Embryonic facial prominence (tissue), 1 donor: ENCODE measurements around the gene ITPR1.

Experiments
- DNase-seq: peaks from one replicate; pipeline ENCODE4 v3.0.0-alpha.2; 2016; ENCODE audit errors: extremely low spot score

ITPR1 gene

DNA sequence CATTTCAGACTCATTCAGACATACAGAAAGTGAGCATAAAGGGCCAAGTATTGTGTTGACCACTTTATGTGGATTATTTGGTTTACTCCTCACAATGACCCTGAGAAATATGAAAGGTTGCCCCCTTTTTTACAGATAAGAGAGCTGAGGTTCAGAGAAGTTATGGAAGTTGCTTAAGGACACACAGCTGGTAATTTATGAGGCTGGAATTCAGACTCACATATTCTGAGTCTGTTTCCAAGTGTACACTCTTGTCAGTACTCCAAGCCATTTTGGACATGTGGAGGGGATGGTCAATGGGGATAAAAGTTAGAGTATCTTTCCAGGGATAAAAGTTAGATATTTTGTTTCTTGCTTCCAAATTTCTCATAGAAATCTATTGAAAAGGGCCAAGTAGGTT is 15.9 kb downstream of the ITPR1 start:
- no peak for DNase-seq

DNA sequence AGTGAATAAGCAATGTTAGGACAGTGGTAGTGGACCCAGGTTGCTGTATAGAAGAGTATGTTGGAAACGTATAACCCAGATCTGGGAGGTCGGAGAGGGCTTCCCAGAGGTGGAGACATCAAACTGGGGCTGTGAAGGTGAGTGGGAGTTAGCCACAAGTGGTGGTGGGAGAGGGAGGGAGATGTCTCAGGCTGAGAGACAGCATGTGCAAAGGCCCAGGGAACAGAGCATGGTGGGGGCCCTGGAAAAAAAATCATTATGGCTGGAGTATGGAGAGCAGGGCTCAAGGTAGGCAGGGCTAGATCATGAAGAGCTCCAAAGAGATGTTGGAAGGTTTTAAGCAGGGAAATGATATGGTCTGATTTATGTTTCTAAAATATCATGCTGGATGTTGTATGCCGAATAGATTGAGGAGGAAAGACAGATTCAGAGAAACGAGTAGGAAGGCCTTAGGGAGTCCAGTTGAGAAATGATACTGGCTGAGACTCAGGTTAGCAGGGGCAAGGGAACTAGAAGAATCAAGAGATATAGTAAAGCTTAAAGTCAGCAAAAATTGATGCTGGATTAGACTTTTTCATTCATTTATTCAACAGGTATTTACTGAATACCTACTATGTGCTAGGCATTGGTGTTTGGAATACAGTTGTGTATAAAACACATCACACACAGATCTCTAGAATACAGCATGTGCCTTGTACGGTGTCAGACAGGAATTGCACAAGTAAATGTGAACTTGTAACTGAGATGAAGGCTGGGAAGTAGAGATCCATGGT is 17.0 kb downstream of the ITPR1 start:
- no peak for DNase-seq

DNA sequence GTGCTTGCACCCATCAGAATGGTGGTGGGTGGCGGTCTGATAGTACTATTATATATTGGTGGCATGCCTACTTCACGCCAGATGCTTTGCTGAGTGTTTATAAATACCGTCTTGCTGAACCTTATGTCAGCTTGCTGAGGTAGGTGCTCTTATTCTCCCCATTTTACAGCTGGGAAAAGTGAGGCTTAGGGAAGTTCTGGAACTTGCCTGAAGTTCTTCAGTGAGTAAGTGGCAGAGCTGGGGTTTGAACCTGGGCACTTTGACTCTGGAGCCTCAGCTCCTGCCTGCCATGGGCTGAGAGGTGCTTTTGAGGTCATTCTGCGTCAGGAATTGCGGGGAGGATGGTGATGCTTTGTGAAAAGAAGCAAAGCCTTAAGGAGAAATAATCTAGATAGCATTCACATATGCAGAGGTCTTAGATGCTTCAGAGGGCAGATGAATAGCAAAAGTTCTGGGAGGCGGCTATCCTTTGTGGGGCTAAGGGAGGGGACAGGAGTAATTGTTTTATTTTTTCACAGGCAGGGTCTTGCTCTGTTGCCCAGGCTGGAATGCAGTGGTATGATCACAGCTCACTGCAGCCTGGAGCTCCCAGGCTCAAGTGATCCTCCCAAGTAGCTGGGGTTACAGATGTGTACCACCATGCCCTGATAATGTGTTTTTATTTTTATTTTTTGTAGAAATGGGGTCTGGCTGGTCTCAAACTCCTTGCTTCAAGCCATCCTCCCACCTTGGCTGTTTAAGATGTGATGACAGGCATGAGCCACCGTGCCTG is 18.5 kb downstream of the ITPR1 start:
- DNase-seq = no peak

DNA sequence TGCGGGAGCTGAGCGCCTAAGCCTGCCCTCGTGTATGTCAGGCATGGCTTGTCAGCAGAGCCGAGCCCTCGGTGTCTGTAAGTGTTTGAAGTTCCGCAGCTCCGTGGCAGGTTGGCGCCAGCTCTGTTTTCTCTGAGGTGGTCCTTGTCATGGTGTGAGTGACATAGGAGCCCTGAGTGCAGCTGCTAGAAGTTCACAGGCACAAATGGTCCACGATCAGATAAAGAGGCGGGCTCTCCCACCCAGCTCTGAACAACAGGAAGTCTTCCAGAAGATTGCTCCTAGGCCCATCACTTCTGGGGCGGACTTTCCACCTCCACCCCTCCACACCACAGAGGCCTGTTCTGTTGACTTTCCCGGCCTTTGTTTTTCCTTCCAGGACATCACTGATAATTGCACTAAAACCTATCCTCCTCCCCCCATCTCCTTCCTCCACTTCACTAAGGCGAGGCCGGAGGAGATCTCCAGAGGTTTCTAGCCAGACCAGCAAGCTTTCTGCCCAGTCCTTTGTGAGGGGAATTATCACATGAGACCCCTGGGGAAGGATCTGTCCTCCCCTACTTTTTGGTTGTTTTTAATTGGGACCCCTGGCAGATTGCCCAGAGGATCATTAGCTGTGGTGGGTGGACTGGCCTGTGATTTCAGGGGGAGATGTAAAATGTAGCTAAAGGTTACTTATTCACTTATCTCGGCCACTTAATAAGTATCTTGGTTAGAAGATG is 19.9 kb downstream of the ITPR1 start:
- DNase-seq = no peak

DNA sequence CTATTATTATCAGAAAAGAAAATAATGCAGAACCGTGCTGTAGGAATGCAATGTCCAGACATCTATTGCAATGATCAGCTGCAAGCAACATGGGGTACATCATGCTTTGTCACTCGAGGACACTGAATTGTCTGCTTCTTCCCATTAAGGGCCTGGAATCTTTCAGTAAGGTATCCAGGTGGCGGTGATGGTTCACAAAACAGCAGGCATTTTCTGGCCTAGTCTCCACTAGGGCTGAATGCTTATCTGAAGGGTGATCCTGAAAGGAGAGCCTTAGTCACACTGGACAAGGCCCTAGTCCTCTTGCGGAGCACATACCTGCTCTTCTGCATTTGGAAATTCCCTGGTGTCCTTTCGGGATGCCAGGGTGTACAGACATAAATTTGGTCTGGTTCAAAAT is 21.2 kb downstream of the ITPR1 start:
- no peak for DNase-seq

DNA sequence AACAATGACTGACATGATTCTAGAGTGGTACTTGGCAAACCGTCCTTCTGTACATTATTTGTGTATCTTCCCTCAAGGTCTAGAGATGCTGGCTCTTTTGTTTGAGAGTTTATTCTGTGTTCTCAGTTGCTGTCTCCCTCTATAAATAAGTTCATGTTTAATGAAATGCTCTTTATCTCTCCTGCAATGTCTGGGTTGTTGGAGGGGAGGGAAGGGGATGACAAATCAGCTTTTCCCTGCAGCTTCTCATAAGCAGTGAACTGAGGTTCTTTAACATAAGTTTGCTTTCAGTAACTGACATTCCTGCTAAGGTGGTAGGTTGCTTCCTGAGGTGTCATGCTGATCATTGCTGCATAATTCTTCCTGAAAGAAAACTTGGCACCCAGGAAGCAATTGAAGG is 21.8 kb downstream of the ITPR1 start:
- DNase-seq = no peak

DNA sequence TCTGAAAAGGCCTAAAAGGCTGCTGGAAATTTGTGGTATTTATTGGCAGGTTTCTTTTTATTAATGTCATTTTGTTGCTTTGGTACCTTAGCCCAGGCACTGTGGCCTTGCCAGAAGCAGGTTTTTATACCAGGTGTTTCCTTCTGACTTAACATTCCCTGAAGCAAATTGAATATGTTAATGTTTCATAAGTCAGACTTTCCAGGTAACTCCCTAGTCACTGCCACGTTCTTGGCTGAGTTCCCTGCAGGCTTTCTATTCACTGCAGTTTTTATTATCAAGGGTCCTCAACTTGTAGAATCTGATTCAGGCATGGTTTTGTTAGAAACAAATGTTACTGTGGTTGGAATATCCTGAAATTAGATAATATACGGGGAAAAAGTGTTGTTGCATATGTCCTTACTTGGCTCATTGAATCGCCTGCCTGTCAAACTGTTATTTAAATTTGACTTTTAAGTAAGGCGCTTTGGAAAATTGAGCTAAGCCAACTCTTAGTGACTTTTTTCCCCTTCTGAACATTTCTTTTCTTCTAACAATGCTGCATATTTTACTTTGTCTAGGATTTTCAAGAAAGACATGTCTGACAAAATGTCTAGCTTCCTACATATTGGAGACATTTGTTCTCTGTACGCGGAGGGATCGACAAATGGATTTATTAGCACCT is 22.9 kb downstream of the ITPR1 start:
- DNase-seq = no peak

DNA sequence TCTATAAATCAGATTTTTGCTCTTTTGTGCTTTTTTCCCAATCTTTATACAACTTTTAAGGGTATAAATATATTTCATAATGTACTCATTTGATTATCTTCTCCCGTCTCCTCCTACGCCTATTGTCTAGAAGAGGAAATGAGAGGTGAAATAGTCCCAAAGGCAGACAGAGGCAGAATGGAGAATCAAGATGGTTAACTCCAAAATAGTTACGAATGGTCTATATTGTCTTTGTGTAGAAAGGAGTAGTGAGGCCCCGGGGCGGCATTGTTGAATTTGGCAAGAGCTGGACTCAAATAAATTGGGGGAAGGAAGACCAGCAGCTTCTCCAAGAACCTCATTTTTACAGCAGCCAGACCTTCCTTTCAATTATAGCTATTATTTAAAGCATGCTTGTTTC is 23.9 kb downstream of the ITPR1 start:
- DNase-seq = no peak

DNA sequence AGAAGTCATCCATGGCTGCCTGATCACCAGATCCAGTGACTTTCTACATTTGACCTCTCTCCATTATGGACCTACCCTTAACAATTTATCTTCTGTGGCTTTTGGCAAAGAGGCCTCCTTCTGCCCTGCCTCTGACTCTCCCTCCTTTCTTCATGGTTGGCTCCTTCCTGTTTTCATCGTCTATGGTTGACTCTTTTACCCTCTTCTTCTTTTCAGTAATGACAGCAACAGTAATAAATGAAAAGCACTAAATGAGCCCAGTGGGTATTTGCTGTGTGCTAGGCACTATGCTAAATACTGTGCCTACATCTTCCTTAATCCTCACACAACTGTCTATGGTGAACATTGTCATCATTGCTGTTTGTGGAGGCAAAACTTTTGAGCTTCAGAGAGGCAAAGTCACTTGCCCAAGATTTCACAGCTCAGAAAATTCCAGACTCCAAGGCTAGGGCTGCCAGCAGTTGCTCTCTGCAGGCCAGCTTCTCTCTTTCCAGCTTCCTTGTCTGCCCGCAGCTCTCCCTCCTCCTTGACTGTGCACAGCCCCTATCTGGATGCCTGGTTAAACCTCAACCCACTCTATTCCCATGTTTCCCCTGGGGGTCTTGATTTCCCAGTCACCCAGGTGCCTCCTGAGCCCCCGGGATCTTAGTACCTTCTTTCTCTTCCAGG is 24.6 kb downstream of the ITPR1 start:
- DNase-seq = no peak

DNA sequence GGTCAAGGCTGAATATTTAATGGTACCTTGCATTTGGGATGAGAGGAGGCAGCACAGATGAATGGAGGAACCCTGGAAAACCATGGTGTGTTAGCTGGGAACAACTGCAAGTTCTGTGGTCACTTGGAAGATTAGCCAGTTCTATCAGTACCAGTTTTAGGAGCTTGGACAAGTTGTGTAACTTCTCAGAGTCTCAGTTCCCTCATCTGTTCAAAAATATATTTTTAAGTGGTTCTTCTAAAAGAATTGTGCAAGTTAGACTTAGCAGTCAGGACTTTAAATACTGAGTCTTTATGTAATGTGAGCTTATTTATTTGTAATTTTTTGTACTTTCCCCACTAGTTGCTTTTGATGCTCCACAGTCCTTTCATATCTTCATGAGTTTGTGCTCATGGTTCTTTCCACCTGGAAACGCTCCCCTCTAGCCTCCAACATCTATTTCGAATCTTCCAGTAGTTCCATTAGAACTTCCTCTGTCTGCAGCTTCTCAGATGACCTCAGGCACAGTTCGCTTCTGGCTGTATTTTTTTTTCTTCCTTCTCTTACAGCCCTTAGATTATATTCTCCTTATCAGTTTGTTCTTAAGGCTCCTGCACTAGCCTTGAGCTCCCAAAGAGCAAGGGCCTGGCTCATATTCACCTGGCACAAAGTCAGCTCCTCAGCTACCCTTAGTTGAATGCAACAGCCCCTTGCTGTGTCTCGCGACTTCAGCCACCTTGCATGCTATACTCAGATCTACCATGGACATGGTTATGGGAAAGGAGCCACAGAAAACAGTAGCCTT is 27.1 kb downstream of the ITPR1 start:
- no peak for DNase-seq

DNA sequence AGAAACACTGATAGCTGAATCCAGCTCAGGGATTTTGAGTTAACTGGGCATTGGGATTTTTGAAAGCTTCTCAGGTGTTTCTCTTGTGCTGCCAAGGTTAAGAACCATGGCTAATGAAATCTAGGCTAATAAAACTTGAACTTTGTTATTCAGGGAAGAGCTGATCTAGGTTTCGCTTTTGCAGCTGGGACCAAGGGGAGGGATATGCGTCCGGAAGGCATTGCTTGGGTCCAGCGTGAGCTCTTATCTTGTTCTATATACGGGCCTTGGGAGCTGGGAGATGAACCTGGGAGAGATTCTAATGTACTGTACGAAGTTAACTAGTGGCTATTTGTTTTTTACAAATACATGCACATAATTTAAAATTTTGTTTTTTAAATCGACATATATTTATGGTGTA is 29.8 kb downstream of the ITPR1 start:
- DNase-seq = no peak

DNA sequence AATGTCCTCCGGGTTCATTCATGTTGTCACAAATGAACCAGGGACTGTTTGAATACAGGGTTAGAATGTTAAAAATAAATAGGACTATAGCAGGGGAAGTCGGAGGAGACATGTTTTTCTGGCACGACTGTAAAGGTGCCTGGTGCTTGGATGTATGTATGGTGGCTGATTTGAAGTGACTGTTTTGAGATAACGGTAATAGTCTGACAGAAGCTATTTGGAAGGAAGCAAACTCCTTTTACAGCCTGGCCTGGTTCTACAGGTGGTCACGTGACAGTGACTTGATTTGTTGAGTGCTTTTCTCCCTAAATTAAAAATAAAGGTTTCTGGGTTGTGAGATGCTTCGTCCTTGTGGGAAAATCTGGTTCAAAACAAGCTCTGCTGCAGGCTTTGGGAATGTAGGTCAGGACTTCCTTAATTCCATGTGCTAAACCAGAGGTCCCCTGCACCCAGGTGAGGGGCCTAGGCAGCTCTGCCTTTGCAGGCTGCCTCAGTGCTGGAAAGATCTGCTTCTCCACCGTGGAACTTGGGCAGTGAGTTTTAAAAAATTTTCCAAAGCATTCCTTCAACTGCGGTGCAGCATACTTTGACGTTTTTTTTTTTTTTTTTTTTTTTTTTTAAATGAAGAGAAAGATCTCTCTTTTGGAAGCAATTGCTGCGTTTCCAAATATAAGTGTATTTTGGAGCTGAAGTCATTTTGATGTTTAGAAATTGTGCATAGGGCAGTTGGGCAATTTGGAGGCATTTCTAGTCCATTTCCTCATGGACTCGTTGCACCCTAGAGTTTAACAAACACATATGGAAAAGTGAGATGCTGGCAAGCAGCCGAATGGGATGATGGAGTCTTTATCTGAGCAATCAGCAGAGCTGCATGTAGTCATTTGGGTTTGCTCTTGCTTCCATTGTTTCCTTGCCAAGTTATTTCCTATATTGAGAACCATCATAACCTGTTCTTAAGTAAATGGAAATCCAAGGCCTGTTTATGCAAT is 30.9 kb downstream of the ITPR1 start:
- no peak for DNase-seq

DNA sequence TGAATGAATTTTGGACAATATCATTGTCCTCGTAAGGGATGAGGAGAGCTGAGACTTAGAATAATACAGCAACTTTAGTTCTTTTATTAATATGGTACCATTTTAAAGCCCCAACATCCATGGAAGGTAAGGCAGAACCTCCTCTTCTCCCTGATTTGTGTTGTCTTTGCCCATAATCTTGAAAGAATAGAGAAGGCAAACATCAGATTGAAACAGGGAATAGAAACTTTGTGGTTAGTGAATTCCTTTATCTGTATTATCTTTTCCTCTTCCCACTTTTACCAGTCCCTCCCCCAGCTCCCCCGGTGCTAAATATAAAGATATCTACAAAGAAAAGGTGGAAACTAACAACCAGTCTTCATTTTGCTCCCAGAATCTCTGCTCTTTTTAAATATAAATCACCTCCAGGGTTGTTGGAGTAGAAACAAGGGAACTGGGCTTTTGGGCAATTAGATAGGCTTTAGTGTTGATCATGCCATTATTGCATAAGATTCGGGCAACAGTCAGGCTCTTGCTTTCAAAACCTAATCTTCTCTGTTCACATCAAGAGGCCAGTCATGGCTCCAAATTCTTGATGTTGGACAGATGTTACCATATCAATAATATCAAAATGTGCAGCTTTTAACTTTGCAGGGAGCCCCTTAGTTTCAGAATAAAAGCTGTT is 32.5 kb downstream of the ITPR1 start:
- no peak for DNase-seq

DNA sequence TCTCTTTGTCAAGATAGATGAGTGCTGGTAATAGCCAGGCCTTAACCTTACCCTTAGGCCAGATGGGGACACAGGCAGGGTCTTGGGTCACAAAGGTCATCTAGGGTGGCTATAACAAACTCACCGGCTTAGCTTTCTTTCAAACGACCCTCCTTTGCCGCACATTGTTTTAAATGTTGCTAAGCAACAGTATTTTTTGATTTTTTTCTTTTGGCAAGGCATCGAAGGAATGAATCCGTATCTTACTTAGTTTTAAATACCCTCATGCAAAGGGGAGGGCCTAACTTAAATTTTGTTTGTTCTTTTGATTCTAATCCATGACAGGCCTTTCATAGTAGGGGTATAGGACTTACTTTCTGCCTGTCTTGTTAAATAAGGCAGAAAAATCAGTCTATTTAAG is 35.2 kb downstream of the ITPR1 start:
- no peak for DNase-seq

DNA sequence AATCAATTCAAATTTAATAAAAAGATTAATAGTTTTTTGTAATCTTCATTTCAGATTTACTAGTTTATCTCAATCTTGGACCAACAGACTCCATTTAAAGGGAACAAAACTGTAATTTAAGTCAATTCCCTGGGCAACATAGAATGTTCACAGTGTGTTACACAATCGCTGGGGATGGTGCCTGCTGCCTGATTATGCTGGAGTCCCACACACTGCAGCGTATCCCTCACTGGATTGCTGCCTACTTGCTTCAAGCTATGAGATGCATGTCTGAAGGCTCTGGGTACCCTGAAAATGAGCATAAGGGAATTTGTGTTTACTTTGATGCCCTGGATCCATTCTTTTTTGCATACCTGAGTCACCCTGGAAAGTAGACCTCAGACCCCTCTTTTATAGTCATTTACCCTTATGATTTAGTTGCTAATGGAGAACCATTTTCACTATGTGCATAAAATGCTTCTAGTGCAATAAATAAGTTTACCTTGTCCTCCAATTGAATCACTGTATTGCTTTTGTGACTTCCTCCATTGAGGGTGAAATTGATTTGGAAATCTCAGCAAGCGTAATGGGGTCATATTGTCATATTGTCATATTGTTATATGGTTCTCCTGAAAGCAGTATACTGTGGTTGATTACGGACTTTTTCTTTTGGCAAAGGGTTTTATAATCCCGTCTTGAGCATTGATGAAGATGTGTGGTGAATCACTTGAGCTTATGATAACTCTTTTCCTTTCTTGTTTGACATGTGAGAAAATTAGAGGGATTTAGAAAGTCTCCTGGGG is 35.9 kb downstream of the ITPR1 start:
- DNase-seq = no peak

DNA sequence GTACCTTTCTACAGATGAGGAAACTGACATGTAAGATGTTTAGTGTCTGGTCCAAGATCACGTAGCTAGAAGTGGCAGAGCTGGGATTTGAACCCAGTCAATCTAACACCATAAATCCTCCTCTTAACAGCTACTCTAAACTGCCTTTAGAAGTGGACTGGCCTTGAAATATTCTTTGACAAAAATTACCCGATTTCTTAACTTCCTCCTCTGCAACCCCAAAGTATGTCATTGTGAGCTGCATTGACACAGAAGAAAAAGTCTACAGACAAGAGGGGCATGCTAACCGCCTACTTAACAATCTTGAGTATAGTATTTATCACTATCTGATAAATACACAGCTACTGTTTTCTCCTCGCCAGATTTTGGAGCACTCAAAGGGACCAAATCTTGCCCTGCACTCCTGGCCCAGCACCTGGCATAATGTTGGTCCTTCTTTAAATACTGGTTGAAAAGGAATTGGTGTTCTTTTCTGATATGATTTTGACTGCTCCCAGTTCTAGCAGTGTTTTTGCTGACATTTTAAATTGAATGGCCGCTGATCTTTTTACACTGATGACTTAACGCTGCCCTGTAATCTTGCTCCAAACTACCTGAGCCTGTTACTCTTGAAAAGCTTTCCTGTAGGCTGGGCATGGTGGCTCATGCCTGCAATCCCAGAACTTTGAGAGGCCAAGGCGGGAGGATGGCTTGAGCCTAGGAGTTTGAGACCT is 36.9 kb downstream of the ITPR1 start:
- DNase-seq = no peak

DNA sequence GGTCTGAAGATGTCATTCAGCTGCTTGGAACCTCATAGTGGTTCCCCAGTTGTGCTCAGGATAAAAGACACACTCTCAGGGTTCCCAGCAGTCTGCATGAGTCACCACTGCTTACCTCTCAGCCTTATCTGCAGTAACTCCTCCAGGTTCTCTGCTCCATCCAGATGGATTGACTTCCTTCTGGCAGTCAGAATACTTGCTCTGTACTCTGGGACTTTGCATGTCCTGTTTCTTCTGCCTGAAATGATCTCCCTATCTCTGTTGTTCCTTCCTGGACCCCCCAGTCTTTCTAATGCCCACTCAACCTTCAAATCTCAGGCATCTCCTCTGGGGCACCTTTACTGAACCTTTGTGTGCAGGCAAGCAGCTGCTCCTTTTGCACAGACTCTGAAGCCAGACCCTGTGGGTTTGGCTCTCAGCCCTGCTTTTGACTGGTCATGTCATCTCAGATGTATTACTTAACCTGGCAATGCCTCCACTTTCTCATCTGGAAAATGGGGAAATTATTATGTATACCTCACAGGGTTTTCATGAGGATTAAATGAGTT is 38.4 kb downstream of the ITPR1 start:
- DNase-seq = no peak
